D341Med (cell line): ENCODE results near the gene ZNF500.

Source experiments
- DNase-seq: peaks from one replicate; pipeline ENCODE4 v3.0.0; 2012; ENCODE audit warnings: low spot score

ZNF500 gene

GRCh38 chr16:4766875-4767628 lies at the start of gene ZNF500:
ZNF500 (minus strand) TSS chr16:4767162; CDS start chr16:4765978, 1,184 bp downstream.
- peak; percentile 96 for DNase-seq

- DNase-seq = no peak
Observed at GRCh38 chr16:4814542-4815173, 47.7 kb upstream of the ZNF500 start.

- no peak for DNase-seq
Observed at GRCh38 chr16:4814046-4814445, 47.1 kb upstream of the ZNF500 start.

- DNase-seq = no peak
Observed at GRCh38 chr16:4813251-4814003, 46.5 kb upstream of the ZNF500 start.

- no peak for DNase-seq
Observed at GRCh38 chr16:4811773-4812172, 44.8 kb upstream of the ZNF500 start.

- DNase-seq = no peak
Observed at GRCh38 chr16:4811242-4811641, 44.3 kb upstream of the ZNF500 start.

- no peak for DNase-seq
Observed at GRCh38 chr16:4806280-4806679, 39.3 kb upstream of the ZNF500 start.

GRCh38 chr16:4805231-4805630 lies 38.3 kb upstream of the ZNF500 start:
- DNase-seq = no peak

GRCh38 chr16:4803898-4804762 lies 37.2 kb upstream of the ZNF500 start:
- no peak for DNase-seq

- peak; percentile 11 for DNase-seq
Observed at GRCh38 chr16:4803401-4803844, 36.5 kb upstream of the ZNF500 start.

- peak; percentile 97 for DNase-seq
Observed at GRCh38 chr16:4802659-4803287, 35.8 kb upstream of the ZNF500 start.

GRCh38 chr16:4801962-4802658 lies 35.1 kb upstream of the ZNF500 start, which contains the start of gene ROGDI:
ROGDI (minus strand) TSS chr16:4802633; CDS start chr16:4802571, 62 bp downstream.
- DNase-seq = peak; percentile 83

- DNase-seq = no peak
Observed at GRCh38 chr16:4801051-4801961, 34.3 kb upstream of the ZNF500 start.

- peak; percentile 37 for DNase-seq
Observed at GRCh38 chr16:4800290-4801041, 33.5 kb upstream of the ZNF500 start.

- no peak for DNase-seq
Observed at GRCh38 chr16:4799171-4799855, 32.4 kb upstream of the ZNF500 start.

GRCh38 chr16:4798456-4798855 lies 31.5 kb upstream of the ZNF500 start:
- peak; percentile 8 for DNase-seq

GRCh38 chr16:4797805-4798252 lies 30.9 kb upstream of the ZNF500 start:
- peak; percentile 3 for DNase-seq
